ENCODE measurements around the gene SKI.

- TF ChIP-seq CTCF (IDR thresholded peaks at IDR 0.05; ENCODE audit: low read depth, low read length) (no peak), POLR2A (IDR thresholded peaks at IDR 0.05; ENCODE audit: extremely low read depth, insufficient read length) (no peak)
Measured at GRCh38 chr1:2206813-2207487, 21.2 kb upstream of the SKI start.
